HAP-1 (cell line): ENCODE results near the gene PSAT1.
"Not testable (repeated sequence)": the region's sequence is repeated elsewhere in the genome, so short reads cannot be mapped to it uniquely, and the experiment has no call there.

Experiments
- DNase-seq, 2 experiments: peaks; one replicate each; pipeline ENCODE4 v3.0.0-alpha.2; 2016 to 2020; ENCODE audit warnings: low spot score in 2 of 2
- H3K27me3 ChIP-seq: fragments of 250-450 bp; sonication (Bioruptor Pico); 2 replicates; pipeline ENCODE4 v1.5.1; 2020; ENCODE audit warnings: low read depth, mild to moderate bottlenecking, moderate library complexity
- H3K36me3 ChIP-seq: fragments of 250-450 bp; sonication (Bioruptor Pico); replicated peaks from 2 replicates; pipeline ENCODE4 v1.5.1; 2020; ENCODE audit warnings: mild to moderate bottlenecking
- H3K4me1 ChIP-seq: fragments of 250-450 bp; sonication (Bioruptor Pico); 2 replicates; pipeline ENCODE4 v1.5.1; 2020; ENCODE audit warnings: mild to moderate bottlenecking
- H3K4me3 ChIP-seq: fragments of 250-450 bp; sonication (Bioruptor Pico); 2 replicates; pipeline ENCODE4 v1.5.1; 2020; ENCODE audit warnings: mild to moderate bottlenecking, moderate library complexity
- H3K9me3 ChIP-seq: fragments of 250-450 bp; sonication (Bioruptor Pico); 2 replicates; pipeline ENCODE4 v1.5.1; 2020; ENCODE audit warnings: mild to moderate bottlenecking, moderate library complexity
- in situ Hi-C: fragments of 300-500 bp; cut with MboI; formaldehyde crosslinking; loops from 3 replicates; pipeline ENCODE4 v1.14.3; 2020; ENCODE audit warnings: low sequenced_read_pairs, inconsistent platforms, mixed read lengths

PSAT1 gene

GRCh38 chr9:78284181-78284580 is 12.7 kb upstream of the PSAT1 start:
- H3K4me1 ChIP-seq, H3K4me3 ChIP-seq, H3K9me3 ChIP-seq, in situ Hi-C loops, H3K36me3 ChIP-seq, H3K27me3 ChIP-seq, DNase-seq: not testable (repeated sequence)

- DNase-seq: no peak
- in situ Hi-C loops: no loop called here
- Histone ChIP-seq H3K36me3 (no peaks in the 10 kb centered on the region), H3K4me3 (no peak overlapping the region), H3K9me3 (no peaks in the 10 kb centered on the region), H3K27me3 (no peaks in the 10 kb centered on the region), H3K4me1 (no peaks in the 10 kb centered on the region)
Observed at GRCh38 chr9:78286125-78286524, 10.8 kb upstream of the PSAT1 start.

- Histone ChIP-seq H3K27me3 (no peaks in the 10 kb centered on the region), H3K4me1 (no peaks in the 10 kb centered on the region)
Observed at GRCh38 chr9:78286946-78287388, 10.0 kb upstream of the PSAT1 start.

GRCh38 chr9:78288214-78288892 is 8.6 kb upstream of the PSAT1 start:
- H3K27me3 ChIP-seq: no peaks in the 10 kb centered on the region
- no peaks in the 10 kb centered on the region for H3K9me3 ChIP-seq
- H3K4me3 ChIP-seq: no peak overlapping the region
- no peak for DNase-seq
- H3K36me3 ChIP-seq: no peaks in the 10 kb centered on the region
- in situ Hi-C loops: no loop called here
- H3K4me1 ChIP-seq: no peaks in the 10 kb centered on the region

More at GRCh38 chr9:78286946-78287388, 10.0 kb upstream of the PSAT1 start:
- no peaks in the 10 kb centered on the region for H3K36me3 ChIP-seq
- H3K9me3 ChIP-seq: no peaks in the 10 kb centered on the region
- no peak for DNase-seq
- in situ Hi-C loops: no loop called here
- H3K4me3 ChIP-seq: no peak overlapping the region

- in situ Hi-C loops: no loop called here
- Histone ChIP-seq H3K4me1 (no peaks in the 10 kb centered on the region), H3K27me3 (no peaks in the 10 kb centered on the region), H3K4me3 (no peak overlapping the region), H3K9me3 (no peaks in the 10 kb centered on the region), H3K36me3 (no peaks in the 10 kb centered on the region)
- DNase-seq: no peak
Observed at GRCh38 chr9:78289474-78289873, 7.5 kb upstream of the PSAT1 start.

- Histone ChIP-seq H3K36me3 (no peaks in the 10 kb centered on the region), H3K9me3 (no peaks in the 10 kb centered on the region), H3K4me3 (no peak overlapping the region), H3K27me3 (no peaks in the 10 kb centered on the region), H3K4me1 (peaks cover 9% of the 10 kb centered on the region)
- no peak for DNase-seq
- in situ Hi-C loops: no loop called here
Observed at GRCh38 chr9:78291240-78291925, 5.5 kb upstream of the PSAT1 start.

- H3K4me1 ChIP-seq: peaks cover 11% of the 10 kb centered on the region
- DNase-seq: no peak
- no peak overlapping the region for H3K4me3 ChIP-seq
- H3K27me3 ChIP-seq: no peaks in the 10 kb centered on the region
- in situ Hi-C loops: no loop called here
- no peaks in the 10 kb centered on the region for H3K9me3 ChIP-seq
- peaks cover under 1% of the 10 kb centered on the region for H3K36me3 ChIP-seq
Observed at GRCh38 chr9:78292026-78292425, 4.9 kb upstream of the PSAT1 start.

- no peak overlapping the region for H3K4me3 ChIP-seq
- DNase-seq: no peak
- H3K4me1 ChIP-seq: peaks cover 11% of the 10 kb centered on the region
- H3K36me3 ChIP-seq: peaks cover 8% of the 10 kb centered on the region
- no peaks in the 10 kb centered on the region for H3K27me3 ChIP-seq
- no peaks in the 10 kb centered on the region for H3K9me3 ChIP-seq
- in situ Hi-C loops: no loop called here
Observed at GRCh38 chr9:78292716-78293497, 4.0 kb upstream of the PSAT1 start.

- Histone ChIP-seq H3K27me3 (no peaks in the 10 kb centered on the region), H3K36me3 (peaks cover 12% of the 10 kb centered on the region), H3K4me1 (peaks cover 19% of the 10 kb centered on the region), H3K4me3 (no peak overlapping the region), H3K9me3 (no peaks in the 10 kb centered on the region)
- in situ Hi-C loops: no loop called here
- DNase-seq: no peak
Observed at GRCh38 chr9:78294290-78295176, 2.4 kb upstream of the PSAT1 start.

- Histone ChIP-seq H3K4me1 (peaks cover 25% of the 10 kb centered on the region), H3K27me3 (no peaks in the 10 kb centered on the region), H3K9me3 (no peaks in the 10 kb centered on the region), H3K36me3 (peaks cover 18% of the 10 kb centered on the region), H3K4me3 (no peak overlapping the region)
- in situ Hi-C loops: no loop called here
- DNase-seq: no peak
Observed at GRCh38 chr9:78295177-78295575, 1.7 kb upstream of the PSAT1 start.

GRCh38 chr9:78295731-78296130 is 1.2 kb upstream of the PSAT1 start:
- Histone ChIP-seq H3K4me1 (peaks cover 25% of the 10 kb centered on the region), H3K36me3 (peaks cover 22% of the 10 kb centered on the region), H3K27me3 (no peaks in the 10 kb centered on the region), H3K4me3 (no peak overlapping the region), H3K9me3 (no peaks in the 10 kb centered on the region)
- no peak for DNase-seq
- in situ Hi-C loops: no loop called here

GRCh38 chr9:78296201-78296892 is 578 bp upstream of the PSAT1 start:
- Histone ChIP-seq H3K4me1 (peaks cover 25% of the 10 kb centered on the region), H3K9me3 (no peaks in the 10 kb centered on the region), H3K36me3 (peaks cover 28% of the 10 kb centered on the region), H3K4me3 (peak overlapping the region; percentile 95), H3K27me3 (no peaks in the 10 kb centered on the region)
- in situ Hi-C loops: no loop called here
- peak; percentile 47 to 69 for DNase-seq

- peak in 1 of 2 experiments; percentile 80 for DNase-seq
- Histone ChIP-seq H3K27me3 (no peaks in the 10 kb centered on the region), H3K4me1 (peaks cover 25% of the 10 kb centered on the region), H3K4me3 (peak overlapping the region; percentile 95), H3K36me3 (peaks cover 41% of the 10 kb centered on the region), H3K9me3 (no peaks in the 10 kb centered on the region)
- in situ Hi-C loops: no loop called here
Observed at GRCh38 chr9:78297672-78297961, 692 bp downstream of the PSAT1 start.
